ENCODE data around the gene KCNQ1.

The KCNQ1 gene

DNA sequence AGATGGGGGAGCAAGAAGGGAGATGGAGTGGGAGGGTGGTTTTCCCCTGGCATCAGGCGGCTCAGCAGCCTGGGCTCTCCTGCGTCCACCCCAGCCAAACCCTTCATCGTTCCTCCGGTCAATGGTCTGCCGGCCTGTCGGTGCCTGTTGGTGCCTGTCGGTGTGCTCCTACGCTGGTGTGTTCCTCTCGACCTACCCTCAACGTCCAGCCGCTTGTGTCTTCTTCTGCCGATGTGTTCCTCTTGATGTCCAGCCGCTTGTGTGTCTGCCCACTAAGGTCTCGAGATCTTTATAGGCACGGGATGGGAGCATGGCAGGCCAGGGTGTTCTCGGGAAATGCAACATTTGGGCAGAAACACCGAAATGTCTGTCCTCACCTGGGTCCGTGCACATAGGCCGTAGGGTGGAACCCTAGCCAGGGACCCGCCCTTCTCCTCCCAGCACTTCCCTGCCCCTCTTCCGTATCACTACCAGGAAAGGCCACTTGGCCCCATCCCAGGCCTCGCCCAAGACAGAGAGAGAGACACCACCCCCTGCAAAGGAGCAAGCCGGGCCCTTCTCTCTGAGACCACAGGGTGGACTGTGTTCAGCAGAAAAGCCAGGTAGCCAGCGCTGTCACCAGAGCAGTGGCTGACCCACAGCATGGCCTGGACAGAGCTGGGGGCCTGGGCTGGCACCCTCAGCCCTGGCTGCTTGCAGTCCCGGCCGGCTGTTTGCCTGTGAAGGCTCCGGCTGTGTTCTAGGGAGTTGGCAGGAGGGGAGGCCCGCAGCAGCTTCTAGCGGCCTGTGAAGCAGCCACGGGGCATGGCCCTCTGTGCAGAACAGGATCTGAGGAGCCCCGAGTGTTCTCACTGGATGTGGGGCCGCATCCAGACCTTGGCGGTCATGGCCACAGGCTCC lies 316.6 kb downstream of the KCNQ1 start:
- no peak overlapping the region for H3K4me2 ChIP-seq (ENCODE audit: low read depth, low read length, poor library complexity, severe bottlenecking)
- no peaks in the 10 kb centered on the region for H3K9me2 ChIP-seq (replicated peaks; ENCODE audit: low read depth, low read length)
- H4K20me1 ChIP-seq (ENCODE audit: insufficient read depth, low read length, poor library complexity, severe bottlenecking): no peaks in the 10 kb centered on the region
- no peaks in the 10 kb centered on the region for H3K79me2 ChIP-seq (ENCODE audit: insufficient read depth, low read length)
- H2AFZ ChIP-seq (ENCODE audit: low read length): no peak overlapping the region
- TF ChIP-seq EZH2phosphoT487 (IDR thresholded peaks at IDR 0.05; ENCODE audit: borderline replicate concordance): no peak
- TF ChIP-seq, protein P1, sequence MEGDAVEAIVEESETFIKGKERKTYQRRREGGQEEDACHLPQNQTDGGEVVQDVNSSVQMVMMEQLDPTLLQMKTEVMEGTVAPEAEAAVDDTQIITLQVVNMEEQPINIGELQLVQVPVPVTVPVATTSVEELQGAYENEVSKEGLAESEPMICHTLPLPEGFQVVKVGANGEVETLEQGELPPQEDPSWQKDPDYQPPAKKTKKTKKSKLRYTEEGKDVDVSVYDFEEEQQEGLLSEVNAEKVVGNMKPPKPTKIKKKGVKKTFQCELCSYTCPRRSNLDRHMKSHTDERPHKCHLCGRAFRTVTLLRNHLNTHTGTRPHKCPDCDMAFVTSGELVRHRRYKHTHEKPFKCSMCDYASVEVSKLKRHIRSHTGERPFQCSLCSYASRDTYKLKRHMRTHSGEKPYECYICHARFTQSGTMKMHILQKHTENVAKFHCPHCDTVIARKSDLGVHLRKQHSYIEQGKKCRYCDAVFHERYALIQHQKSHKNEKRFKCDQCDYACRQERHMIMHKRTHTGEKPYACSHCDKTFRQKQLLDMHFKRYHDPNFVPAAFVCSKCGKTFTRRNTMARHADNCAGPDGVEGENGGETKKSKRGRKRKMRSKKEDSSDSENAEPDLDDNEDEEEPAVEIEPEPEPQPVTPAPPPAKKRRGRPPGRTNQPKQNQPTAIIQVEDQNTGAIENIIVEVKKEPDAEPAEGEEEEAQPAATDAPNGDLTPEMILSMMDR (conservative IDR thresholded peaks at IDR 0.05; ENCODE audit: low read length): no peak
- H3K4me1 ChIP-seq (ENCODE audit: insufficient read depth, low read length, poor library complexity, severe bottlenecking): peaks cover 7% of the 10 kb centered on the region
- 0 out of 2 replicates have a peak, but pooled peaks cover 7% of the 10 kb centered on the region for H3K9me3 ChIP-seq (ENCODE audit: insufficient read depth, low read depth, low read length)
- H3K4me3 ChIP-seq (ENCODE audit: low read length, poor library complexity, severe bottlenecking): no peak overlapping the region
- H3K27me3 ChIP-seq (ENCODE audit: insufficient read depth, low read length, poor library complexity, severe bottlenecking): no peaks in the 10 kb centered on the region
- H3K9ac ChIP-seq (ENCODE audit: low read depth, low read length, poor library complexity, severe bottlenecking): no peak overlapping the region
- H3F3A ChIP-seq (ENCODE audit: low read depth): no peaks in the 10 kb centered on the region
- H3K36me3 ChIP-seq (ENCODE audit: insufficient read depth, low read length): no peaks in the 10 kb centered on the region

DNA sequence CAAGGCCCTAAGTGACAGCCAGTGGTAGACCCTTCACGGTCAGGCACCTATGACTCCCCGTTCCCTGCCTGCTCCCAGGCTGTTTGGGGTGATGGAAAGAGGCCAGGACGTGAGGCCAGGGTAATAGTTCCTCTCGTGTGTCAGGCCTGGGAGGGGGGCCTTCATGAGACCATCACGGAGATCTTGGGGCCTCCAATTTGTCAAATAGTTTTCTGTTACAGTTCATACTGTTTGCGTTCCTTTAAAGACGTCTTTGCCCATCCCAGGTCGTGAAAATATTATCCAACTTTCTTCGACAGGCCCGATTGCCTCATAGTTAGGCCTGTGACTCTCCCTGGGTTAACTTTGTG lies 317.2 kb downstream of the KCNQ1 start:
- Histone ChIP-seq H2AFZ (ENCODE audit: low read length) (no peak overlapping the region), H3K4me1 (ENCODE audit: insufficient read depth, low read length, poor library complexity, severe bottlenecking) (peaks cover 7% of the 10 kb centered on the region), H4K20me1 (ENCODE audit: insufficient read depth, low read length, poor library complexity, severe bottlenecking) (no peaks in the 10 kb centered on the region), H3K27me3 (ENCODE audit: insufficient read depth, low read length, poor library complexity, severe bottlenecking) (no peaks in the 10 kb centered on the region), H3F3A (ENCODE audit: low read depth) (no peaks in the 10 kb centered on the region), H3K79me2 (ENCODE audit: insufficient read depth, low read length) (no peaks in the 10 kb centered on the region), H3K4me3 (ENCODE audit: low read length, poor library complexity, severe bottlenecking) (no peak overlapping the region), H3K9me3 (ENCODE audit: insufficient read depth, low read depth, low read length) (0 out of 2 replicates have a peak, but pooled peaks cover 4% of the 10 kb centered on the region), H3K9me2 (replicated peaks; ENCODE audit: low read depth, low read length) (no peaks in the 10 kb centered on the region), H3K9ac (ENCODE audit: low read depth, low read length, poor library complexity, severe bottlenecking) (no peak overlapping the region), H3K4me2 (ENCODE audit: low read depth, low read length, poor library complexity, severe bottlenecking) (no peak overlapping the region), H3K36me3 (ENCODE audit: insufficient read depth, low read length) (no peaks in the 10 kb centered on the region)
- TF ChIP-seq EZH2phosphoT487 (IDR thresholded peaks at IDR 0.05; ENCODE audit: borderline replicate concordance): no peak
- TF ChIP-seq, protein P1 (conservative IDR thresholded peaks at IDR 0.05; ENCODE audit: low read length): no peak

DNA sequence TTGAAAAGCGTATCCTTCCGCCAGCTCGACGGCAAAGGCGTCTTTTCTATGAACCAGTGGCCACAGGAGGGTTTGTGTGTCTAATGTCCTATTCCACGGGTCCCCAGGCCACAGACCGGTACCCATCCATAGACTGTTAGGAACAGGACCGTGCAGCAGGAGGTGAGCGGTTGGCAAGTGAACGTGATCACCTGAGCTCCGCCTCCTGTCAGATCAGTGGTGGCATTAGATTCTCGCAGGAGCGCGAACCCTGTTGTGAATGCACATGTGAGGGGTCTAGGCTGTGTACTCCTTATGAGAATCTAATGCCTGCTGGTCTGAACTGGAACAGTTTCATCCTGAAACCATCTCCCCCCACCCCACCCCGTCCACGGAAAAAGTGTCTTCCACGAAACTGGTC lies 317.6 kb downstream of the KCNQ1 start:
- Histone ChIP-seq H3K9me3 (ENCODE audit: insufficient read depth, low read depth, low read length) (no peaks in the 10 kb centered on the region), H3K27me3 (ENCODE audit: insufficient read depth, low read length, poor library complexity, severe bottlenecking) (no peaks in the 10 kb centered on the region), H3F3A (ENCODE audit: low read depth) (no peaks in the 10 kb centered on the region), H4K20me1 (ENCODE audit: insufficient read depth, low read length, poor library complexity, severe bottlenecking) (no peaks in the 10 kb centered on the region), H3K79me2 (ENCODE audit: insufficient read depth, low read length) (no peaks in the 10 kb centered on the region), H3K4me3 (ENCODE audit: low read length, poor library complexity, severe bottlenecking) (no peak overlapping the region), H3K4me2 (ENCODE audit: low read depth, low read length, poor library complexity, severe bottlenecking) (no peak overlapping the region), H3K9me2 (replicated peaks; ENCODE audit: low read depth, low read length) (no peaks in the 10 kb centered on the region), H2AFZ (ENCODE audit: low read length) (no peak overlapping the region), H3K36me3 (ENCODE audit: insufficient read depth, low read length) (no peaks in the 10 kb centered on the region), H3K4me1 (ENCODE audit: insufficient read depth, low read length, poor library complexity, severe bottlenecking) (peaks cover 9% of the 10 kb centered on the region), H3K9ac (ENCODE audit: low read depth, low read length, poor library complexity, severe bottlenecking) (no peak overlapping the region)
- TF ChIP-seq EZH2phosphoT487 (IDR thresholded peaks at IDR 0.05; ENCODE audit: borderline replicate concordance): no peak
- TF ChIP-seq, protein P1 (conservative IDR thresholded peaks at IDR 0.05; ENCODE audit: low read length): no peak

Data from Loucy (cell line).